Right atrium auricular region (tissue), 2 donors: Measurements from ENCODE around the gene NFIX. TPM values are rescaled to one million over a fixed set of nuclear protein-coding genes. Genes with fewer than 3 reads are reported as not detected.
A peak's percentile ranks its signal among the peaks of the same experiment; 100 is the strongest.

Experiments
- DNase-seq: peaks from one replicate; pipeline ENCODE4 v3.0.0-alpha.2; 2019; ENCODE audit warnings: low spot score
- H3K27ac ChIP-seq, 2 donors: fragments of 200-600 bp; sonication (generic); 1 replicate in 1 of 2; 2 replicates in 1 of 2; pipeline ENCODE4 v1.5.1; 2016 to 2019
- H3K27me3 ChIP-seq, 2 donors: fragments of 200-600 bp; sonication (generic); one replicate each; pipeline versions ENCODE4 v1.5.1 to v1.6.0; 2017 to 2019
- H3K36me3 ChIP-seq: fragments of 200-600 bp; sonication (generic); one replicate; pipeline ENCODE4 v1.5.1; 2016
- H3K4me1 ChIP-seq, 2 donors: fragments of 200-600 bp; sonication (generic); one replicate each; pipeline versions ENCODE4 v1.5.1 to v1.6.0; 2017 to 2019
- H3K4me3 ChIP-seq, 2 donors: fragments of 200-600 bp; sonication (generic); 1 replicate in 1 of 2; 2 replicates in 1 of 2; pipeline ENCODE4 v1.5.1; 2017 to 2019; ENCODE audit warnings: mild to moderate bottlenecking in 1 of 2, moderate library complexity in 1 of 2
- H3K9me3 ChIP-seq, 2 donors: fragments of 200-600 bp; sonication (generic); one replicate each; pipeline ENCODE4 v1.5.1; 2019
- CTCF ChIP-seq, 2 donors: fragments of 200-600 bp; sonication (generic); IDR thresholded peaks; one replicate each; pipeline ENCODE4 v1.5.1; 2019; ENCODE audit warnings: antibody characterized with exemption in 2 of 2
- total RNA-seq, 2 donors: library from RNA; depleted of rRNA; stranded (reverse); fragments of >200 nt; gene quantifications; one replicate each; pipeline ENCODE4 v1.1.0, GENCODE V29; 2016

The NFIX gene
- total RNA-seq, 2 donors from 2014 or later, result 56.5 to 69.8 TPM

- no peaks in the 10 kb centered on the region for H3K36me3 ChIP-seq
- no peaks in the 10 kb centered on the region for H3K27me3 ChIP-seq
- peaks cover 7 to 95% of the 10 kb centered on the region in 2 donors for H3K4me1 ChIP-seq
- peak overlapping the region; percentile 79 to 93 for H3K27ac ChIP-seq
- no peak for DNase-seq
- H3K4me3 ChIP-seq, result no peak overlapping the region
- H3K9me3 ChIP-seq, result no peaks in the 10 kb centered on the region
- TF ChIP-seq CTCF (IDR thresholded peaks at IDR 0.05), result no peak
Measured at GRCh38 chr19:13038306-13039210, 43.3 kb downstream of the NFIX start.

DNA sequence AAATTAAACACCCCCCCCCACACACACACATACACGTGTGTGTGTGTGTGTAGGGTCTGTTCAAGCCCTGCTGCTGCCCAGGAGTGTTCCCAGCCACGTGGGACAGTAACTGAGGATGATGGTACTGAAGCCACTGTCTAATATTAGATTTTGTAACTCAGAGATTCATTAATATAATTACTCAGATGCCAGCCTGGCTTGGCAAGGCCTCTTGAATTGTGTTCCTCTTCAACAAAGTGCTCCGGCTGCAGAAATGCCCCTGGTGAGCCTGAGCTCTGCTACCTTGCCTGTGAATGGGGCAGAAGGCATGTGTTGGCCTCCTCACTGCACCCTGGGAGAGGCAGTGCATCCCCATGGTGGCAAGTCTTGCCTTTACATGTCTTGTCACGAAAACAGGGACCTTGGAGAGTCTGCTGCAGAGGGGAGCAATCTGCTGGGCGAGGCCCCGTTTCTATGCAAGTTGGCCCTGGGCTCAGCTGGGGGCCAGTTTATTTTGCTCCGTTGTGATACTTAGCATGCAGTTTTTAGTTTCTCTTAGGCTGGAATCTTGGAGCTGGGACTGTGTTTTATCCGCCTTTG lies 44.0 kb downstream of the NFIX start:
- TF ChIP-seq CTCF (IDR thresholded peaks at IDR 0.05), result no peak
- no peak overlapping the region for H3K4me3 ChIP-seq
- peak overlapping the region; percentile 79 to 93 for H3K27ac ChIP-seq
- H3K36me3 ChIP-seq, result no peaks in the 10 kb centered on the region
- H3K27me3 ChIP-seq, result no peaks in the 10 kb centered on the region
- peaks cover 7 to 95% of the 10 kb centered on the region in 2 donors for H3K4me1 ChIP-seq
- H3K9me3 ChIP-seq, result no peaks in the 10 kb centered on the region
- no peak for DNase-seq

DNA sequence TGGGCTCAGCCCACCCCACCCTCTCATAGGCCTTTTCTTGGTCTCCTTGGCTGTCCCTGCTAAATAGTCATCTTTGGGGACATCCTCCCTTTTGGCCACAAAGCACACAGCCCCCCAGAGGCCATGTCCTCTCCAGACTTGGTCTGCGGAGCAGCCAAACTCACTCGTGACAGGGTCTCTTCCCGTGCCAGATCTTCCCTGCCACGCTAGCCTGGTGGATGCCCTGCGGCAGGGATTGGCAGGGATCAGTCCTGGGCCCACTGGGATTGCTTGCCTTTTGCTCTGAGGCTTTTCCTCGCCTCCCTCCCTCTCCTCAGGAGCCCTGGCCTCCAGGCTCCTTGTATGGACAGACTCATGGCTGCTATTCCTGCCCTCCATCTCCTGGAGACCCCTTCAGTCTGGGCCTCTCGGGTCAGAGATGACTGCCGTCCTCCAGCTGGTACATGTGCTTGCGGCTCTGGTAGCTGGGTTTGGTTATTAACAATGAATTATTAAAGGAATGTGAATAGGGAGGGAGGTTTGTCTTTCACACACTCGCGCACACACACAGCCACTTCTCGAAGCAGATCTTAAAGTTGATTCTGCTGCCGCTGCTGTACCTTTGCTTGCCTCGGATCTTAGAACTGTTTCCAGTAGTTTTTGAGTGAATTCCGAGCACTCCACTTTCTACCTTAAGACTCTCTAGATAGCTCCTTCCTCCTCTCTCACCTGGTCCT lies 45.1 kb downstream of the NFIX start:
- H3K4me3 ChIP-seq, result no peak overlapping the region
- peaks cover 6% of the 10 kb centered on the region for H3K36me3 ChIP-seq
- no peak for DNase-seq
- H3K4me1 ChIP-seq, result peaks cover 7 to 95% of the 10 kb centered on the region in 2 donors
- TF ChIP-seq CTCF (IDR thresholded peaks at IDR 0.05), result no peak
- peak overlapping the region; percentile 79 to 93 for H3K27ac ChIP-seq
- no peaks in the 10 kb centered on the region for H3K9me3 ChIP-seq
- no peaks in the 10 kb centered on the region for H3K27me3 ChIP-seq

DNA sequence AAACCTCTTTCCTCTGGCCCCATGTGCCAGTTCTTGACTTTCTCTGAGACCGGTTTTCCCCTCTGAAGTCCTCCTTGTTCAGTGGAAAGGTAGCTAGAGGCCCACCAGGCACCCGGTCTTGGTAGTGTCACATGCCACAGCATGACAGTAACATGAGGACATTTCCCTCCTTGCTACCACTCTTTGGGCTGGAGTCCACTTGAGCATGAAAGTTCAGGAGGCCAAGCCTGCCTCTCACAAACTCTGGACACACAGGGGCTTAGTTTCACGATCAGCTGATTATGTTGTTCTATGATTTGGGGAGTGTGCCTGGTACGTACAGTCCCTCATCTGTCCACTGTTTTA lies 45.6 kb downstream of the NFIX start:
- Histone ChIP-seq H3K4me3 (no peak overlapping the region), H3K9me3 (no peaks in the 10 kb centered on the region), H3K27ac (peak overlapping the region; percentile 79 to 93), H3K4me1 (peaks cover 7 to 95% of the 10 kb centered on the region in 2 donors), H3K36me3 (peaks cover 7% of the 10 kb centered on the region), H3K27me3 (no peaks in the 10 kb centered on the region)
- DNase-seq, result no peak
- TF ChIP-seq CTCF (IDR thresholded peaks at IDR 0.05), result no peak

DNA sequence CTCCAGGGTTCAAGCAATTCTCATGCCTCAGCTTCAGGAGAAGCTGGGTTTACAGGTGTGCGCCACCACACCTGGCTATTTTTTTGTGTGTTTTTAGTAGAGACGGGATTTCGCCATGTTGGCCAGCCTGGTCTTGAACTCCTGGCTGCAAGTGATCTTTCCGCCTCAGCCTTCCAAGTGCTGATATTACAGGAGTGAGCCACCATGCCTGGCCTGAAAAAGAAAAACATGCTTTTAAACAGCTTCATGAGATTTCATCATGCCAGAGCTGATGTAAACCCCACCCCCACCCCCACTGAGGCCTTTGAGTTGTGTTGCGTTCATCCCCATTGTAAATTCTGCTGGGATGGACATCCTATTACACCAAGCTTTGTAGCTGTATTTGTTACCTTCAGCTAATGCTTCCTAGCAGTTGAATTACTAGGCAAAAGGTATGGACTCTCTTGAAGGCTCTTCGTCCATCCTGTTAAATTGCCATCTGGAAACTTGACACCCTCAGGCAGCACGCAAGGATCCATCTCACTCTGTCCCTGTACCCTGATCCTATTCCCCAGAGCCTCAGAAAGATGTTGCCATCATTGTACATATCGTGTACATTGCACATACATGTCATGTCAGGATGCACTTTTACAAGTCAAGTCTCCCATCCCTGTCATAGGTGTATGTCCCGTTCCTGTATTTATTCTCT lies 47.3 kb downstream of the NFIX start:
- H3K4me1 ChIP-seq, result peaks cover 0 to 87% of the 10 kb centered on the region in 2 donors

More for the DNA sequence above, 47.3 kb downstream of the NFIX start:
- Histone ChIP-seq H3K36me3 (peaks cover 7% of the 10 kb centered on the region), H3K4me3 (no peak overlapping the region), H3K27ac (peak overlapping the region in 1 of 2 donors; percentile 36), H3K27me3 (no peaks in the 10 kb centered on the region), H3K9me3 (no peaks in the 10 kb centered on the region)
- no peak for DNase-seq
- TF ChIP-seq CTCF (IDR thresholded peaks at IDR 0.05), result no peak
